SK-N-SH treated with all-trans-retinoic acid at 6 μM for 48 hours (cell line): Measurements from ENCODE around the gene UNC45A.

Source experiments
- ARNTL ChIP-seq: fragments of 450-650 bp; formaldehyde crosslinking; IDR thresholded peaks from 2 replicates; pipeline ENCODE4 v1.5.0; 2020; ENCODE audit warnings: low read depth, mild to moderate bottlenecking, moderate library complexity, borderline replicate concordance
- CSDC2 ChIP-seq: fragments of 250-450 bp; sonication (Bioruptor Pico); IDR thresholded peaks from 2 replicates; pipeline ENCODE4 v1.5.0; 2020; ENCODE audit warnings: mild to moderate bottlenecking, moderate library complexity
- CSRNP3 ChIP-seq: fragments of 250-450 bp; sonication (Bioruptor Pico); IDR thresholded peaks from 2 replicates; pipeline ENCODE4 v1.5.1; 2021; ENCODE audit warnings: mild to moderate bottlenecking, moderate library complexity
- ESRRG ChIP-seq: fragments of 250-450 bp; sonication (Bioruptor Pico); IDR thresholded peaks from 2 replicates; pipeline ENCODE4 v1.6.1; 2021; ENCODE audit warnings: mild to moderate bottlenecking
- GLIS3 ChIP-seq: fragments of 250-450 bp; sonication (Bioruptor Pico); IDR thresholded peaks from 2 replicates; pipeline ENCODE4 v1.5.0; 2020; ENCODE audit warnings: mild to moderate bottlenecking, moderate library complexity
- ISL1 ChIP-seq: fragments of 250-450 bp; sonication (Bioruptor Pico); IDR thresholded peaks from 2 replicates; pipeline ENCODE4 v2.1.2; 2022; ENCODE audit warnings: mild to moderate bottlenecking, moderate library complexity
- OSR1 ChIP-seq: fragments of 250-450 bp; sonication (Bioruptor Pico); IDR thresholded peaks from 2 replicates; pipeline ENCODE4 v1.8.0; 2022; ENCODE audit warnings: moderate library complexity, mild to moderate bottlenecking, inconsistent platforms
- PATZ1 ChIP-seq: fragments of 250-450 bp; sonication (Bioruptor Pico); IDR thresholded peaks from 2 replicates; pipeline ENCODE4 v1.8.0; 2020; ENCODE audit warnings: mild to moderate bottlenecking, moderate library complexity, borderline replicate concordance
- RARB ChIP-seq: fragments of 250-450 bp; sonication (Bioruptor Pico); IDR thresholded peaks from 2 replicates; pipeline ENCODE4 v1.8.0; 2021; ENCODE audit warnings: mild to moderate bottlenecking, moderate library complexity
- ZC3H10 ChIP-seq: fragments of 250-450 bp; sonication (Bioruptor Pico); IDR thresholded peaks from 2 replicates; pipeline ENCODE4 v1.5.1; 2021; ENCODE audit warnings: mild to moderate bottlenecking, moderate library complexity
- ZFP3 ChIP-seq: fragments of 250-450 bp; sonication (Bioruptor Pico); IDR thresholded peaks from 2 replicates; pipeline ENCODE4 v1.5.0; 2020; ENCODE audit warnings: mild to moderate bottlenecking, moderate library complexity
- ZNF565 ChIP-seq: fragments of 450-650 bp; formaldehyde crosslinking; conservative IDR thresholded peaks from 2 replicates; pipeline ENCODE4 v1.5.0; 2020; ENCODE audit warnings: low read depth, mild to moderate bottlenecking, moderate library complexity
- ZNF8 ChIP-seq: fragments of 450-650 bp; formaldehyde crosslinking; IDR thresholded peaks from 2 replicates; pipeline ENCODE4 v1.5.0; 2020; ENCODE audit warnings: mild to moderate bottlenecking, moderate library complexity

- TF ChIP-seq ZNF8 (no peak), PATZ1 (CRISPR knock-in tag) (no peak), ZNF565 (CRISPR knock-in tag) (no peak), ARNTL (no peak), OSR1 (CRISPR knock-in tag) (no peak), ISL1 (CRISPR knock-in tag) (no peak), ZC3H10 (CRISPR knock-in tag) (no peak), ZFP3 (no peak), CSRNP3 (CRISPR knock-in tag) (no peak), ESRRG (CRISPR knock-in tag) (no peak), CSDC2 (CRISPR knock-in tag) (no peak), GLIS3 (CRISPR knock-in tag) (no peak), RARB (CRISPR knock-in tag) (no peak)
Observed at GRCh38 chr15:90930861-90931574, 4.1 kb upstream of the UNC45A start.
